Endothelial cell (in vitro differentiated cells): ENCODE data around the gene TCEANC2. TPM values are rescaled to one million over a fixed set of nuclear protein-coding genes. Genes with fewer than 3 reads are reported as not detected.

Experiments
- DNase-seq: peaks from one replicate; pipeline ENCODE4 v3.0.0; 2021; ENCODE audit warnings: low spot score
- H3K27ac Mint-ChIP-seq: one replicate; pipeline ENCODE4 v1.8.0; 2021; ENCODE audit warnings: mixed read lengths, inconsistent platforms; ENCODE audit not compliant: unreplicated experiment
- H3K27me3 Mint-ChIP-seq: one replicate; pipeline ENCODE4 v1.8.0; 2021; ENCODE audit warnings: mild to moderate bottlenecking, moderate library complexity, mixed read lengths, inconsistent platforms; ENCODE audit not compliant: unreplicated experiment
- H3K36me3 Mint-ChIP-seq: one replicate; pipeline ENCODE4 v1.8.0; 2021; ENCODE audit warnings: mild to moderate bottlenecking, low read depth, mixed read lengths, inconsistent platforms; ENCODE audit not compliant: unreplicated experiment
- H3K4me1 Mint-ChIP-seq: one replicate; pipeline ENCODE4 v1.8.0; 2021; ENCODE audit warnings: mild to moderate bottlenecking, mixed read lengths, inconsistent platforms; ENCODE audit not compliant: unreplicated experiment
- H3K4me3 Mint-ChIP-seq: one replicate; pipeline ENCODE4 v1.8.0; 2021; ENCODE audit warnings: mild to moderate bottlenecking, mixed read lengths, inconsistent platforms; ENCODE audit not compliant: unreplicated experiment
- H3K9me3 Mint-ChIP-seq: one replicate; pipeline ENCODE4 v1.8.0; 2021; ENCODE audit warnings: mixed read lengths, inconsistent platforms; ENCODE audit not compliant: unreplicated experiment
- CTCF ChIP-seq: fragments of 200-600 bp; sonication (generic); IDR thresholded peaks from one replicate; pipeline ENCODE4 v1.5.0; 2021; ENCODE audit warnings: antibody characterized with exemption; ENCODE audit not compliant: unreplicated experiment
- total RNA-seq: library from RNA; stranded (reverse); fragmentation: NEBNext Ultra II Directional; extraction: Animal tissue kit (Norgen Biotek cat#: 25700); gene quantifications from one replicate; pipeline ENCODE4 v1.2.1, GENCODE V29; 2021; ENCODE audit not compliant: unreplicated experiment

TCEANC2 gene
- total RNA-seq, 1 donor from 2014 or later: 6.3 TPM

- no peak for TF ChIP-seq CTCF
- H3K27ac Mint-ChIP-seq: no peak overlapping the region
These were observed 76.5 kb downstream of the TCEANC2 start for GRCh38 chr1:54129858-54130257.

GRCh38 chr1:54131419-54131818 is 78.0 kb downstream of the TCEANC2 start:
- TF ChIP-seq CTCF: no peak
- no peak overlapping the region for H3K27ac Mint-ChIP-seq
- no peak overlapping the region for H3K4me3 Mint-ChIP-seq
- no peak for DNase-seq
- H3K27me3 Mint-ChIP-seq: peaks cover 8% of the 10 kb centered on the region
- H3K9me3 Mint-ChIP-seq: no peaks in the 10 kb centered on the region
- peaks cover 9% of the 10 kb centered on the region for H3K4me1 Mint-ChIP-seq
- H3K36me3 Mint-ChIP-seq: peaks cover 3% of the 10 kb centered on the region

More at GRCh38 chr1:54129858-54130257, 76.5 kb downstream of the TCEANC2 start:
- Mint-ChIP-seq H3K27me3 (peaks cover 4% of the 10 kb centered on the region), H3K4me3 (no peak overlapping the region), H3K36me3 (peaks cover 3% of the 10 kb centered on the region), H3K4me1 (peaks cover 4% of the 10 kb centered on the region), H3K9me3 (no peaks in the 10 kb centered on the region)
- no peak for DNase-seq

GRCh38 chr1:54132495-54132894 is 79.1 kb downstream of the TCEANC2 start:
- Mint-ChIP-seq H3K4me1 (peaks cover 14% of the 10 kb centered on the region), H3K36me3 (peaks cover 8% of the 10 kb centered on the region), H3K27me3 (peaks cover 8% of the 10 kb centered on the region), H3K9me3 (peaks cover 5% of the 10 kb centered on the region), H3K27ac (no peak overlapping the region), H3K4me3 (no peak overlapping the region)
- no peak for DNase-seq
- no peak for TF ChIP-seq CTCF

GRCh38 chr1:54134295-54134694 is 80.9 kb downstream of the TCEANC2 start:
- DNase-seq: no peak
- no peak overlapping the region for H3K4me3 Mint-ChIP-seq
- peaks cover 5% of the 10 kb centered on the region for H3K9me3 Mint-ChIP-seq
- no peak for TF ChIP-seq CTCF
- no peak overlapping the region for H3K27ac Mint-ChIP-seq
- H3K4me1 Mint-ChIP-seq: peaks cover 19% of the 10 kb centered on the region
- peaks cover 7% of the 10 kb centered on the region for H3K36me3 Mint-ChIP-seq
- peaks cover 7% of the 10 kb centered on the region for H3K27me3 Mint-ChIP-seq

GRCh38 chr1:54135436-54136120 is 82.2 kb downstream of the TCEANC2 start:
- H3K36me3 Mint-ChIP-seq: peaks cover 10% of the 10 kb centered on the region
- peaks cover 19% of the 10 kb centered on the region for H3K4me1 Mint-ChIP-seq
- peak overlapping the region; percentile 10 for H3K27ac Mint-ChIP-seq
- H3K27me3 Mint-ChIP-seq: peaks cover 8% of the 10 kb centered on the region
- H3K9me3 Mint-ChIP-seq: peaks cover 5% of the 10 kb centered on the region
- H3K4me3 Mint-ChIP-seq: no peak overlapping the region
- no peak for DNase-seq
- no peak for TF ChIP-seq CTCF
